SK-N-MC (cell line): Measurements from ENCODE around the gene SRRM3.

Experiments
- EZH2 ChIP-seq: fragments of 200-600 bp; sonication (generic); IDR thresholded peaks from one replicate; pipeline ENCODE4 v1.6.1; 2017; ENCODE audit warnings: antibody characterized with exemption
- FOXP2 ChIP-seq: optimal IDR thresholded peaks from 2 replicates; pipeline ENCODE3; 2011; ENCODE audit warnings: mild to moderate bottlenecking, moderate library complexity; ENCODE audit not compliant: insufficient read depth; ENCODE audit errors: extremely low read length, control extremely low read depth

- no peak for TF ChIP-seq EZH2
- no peak for TF ChIP-seq FOXP2
Measured at GRCh38 chr7:76231071-76231470, 29.4 kb downstream of the SRRM3 start.
